Glomerular endothelial cell (primary cell): Measurements from ENCODE around the gene SCNM1. TPM values are rescaled to one million over a fixed set of nuclear protein-coding genes. Genes with fewer than 3 reads are reported as not detected.
"Not testable (repeated sequence)": the region's sequence is repeated elsewhere in the genome, so short reads cannot be mapped to it uniquely, and the experiment has no call there.

Experiments
- DNase-seq: peaks from one replicate; pipeline ENCODE4 v3.0.0-alpha.2; 2011; ENCODE audit warnings: low read depth, low spot score; ENCODE audit errors: extremely low read depth
- total RNA-seq: library from RNA; depleted of rRNA; stranded (reverse); fragments of >200 nt; gene quantifications from 2 replicates; pipeline ENCODE4 v1.2.3, GENCODE V29; 2015

SCNM1 gene
- total RNA-seq, 1 donor from 2014 or later: 42.6 TPM

DNA sequence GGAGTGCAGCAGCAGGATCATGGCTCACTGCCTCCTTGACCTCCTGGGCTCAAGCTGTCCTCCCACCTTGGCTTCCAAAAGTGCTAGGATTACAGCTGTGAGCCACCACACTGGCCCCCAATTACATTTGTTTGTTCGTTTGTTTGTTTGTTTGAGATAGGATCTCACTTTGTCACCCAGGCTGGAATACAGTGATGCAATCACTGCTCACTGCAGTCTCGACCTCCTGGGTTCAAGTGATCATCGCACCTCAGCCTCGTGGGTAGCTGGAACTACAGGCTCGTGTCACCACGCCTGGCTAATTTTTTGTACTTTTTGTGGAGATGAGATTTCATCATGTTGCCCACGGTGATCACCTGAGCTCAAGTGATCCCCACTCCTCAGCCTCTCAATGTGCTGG is 26.1 kb downstream of the SCNM1 start:
- no peak for DNase-seq

DNA sequence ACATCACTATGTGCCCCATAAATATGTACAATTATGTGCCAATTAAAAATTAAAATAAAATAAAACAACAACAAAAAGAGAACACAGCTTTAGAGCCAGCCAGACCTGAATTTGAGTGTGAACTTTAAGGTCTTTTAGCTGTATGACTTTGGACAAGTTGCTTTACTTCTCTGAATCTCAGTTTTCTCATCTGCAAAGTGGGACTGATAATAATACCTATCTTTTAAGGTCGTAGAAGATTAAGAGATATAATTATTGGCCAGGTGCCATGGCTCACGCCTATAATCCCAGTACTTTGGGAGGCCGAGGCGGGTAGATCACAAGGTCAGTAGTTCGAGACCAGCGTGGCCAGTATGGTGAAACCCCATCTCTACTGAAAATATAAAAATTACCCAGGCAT is 27.4 kb downstream of the SCNM1 start:
- DNase-seq: no peak

GRCh38 chr1:151193856-151194255 is 27.9 kb downstream of the SCNM1 start:
- DNase-seq: no peak

DNA sequence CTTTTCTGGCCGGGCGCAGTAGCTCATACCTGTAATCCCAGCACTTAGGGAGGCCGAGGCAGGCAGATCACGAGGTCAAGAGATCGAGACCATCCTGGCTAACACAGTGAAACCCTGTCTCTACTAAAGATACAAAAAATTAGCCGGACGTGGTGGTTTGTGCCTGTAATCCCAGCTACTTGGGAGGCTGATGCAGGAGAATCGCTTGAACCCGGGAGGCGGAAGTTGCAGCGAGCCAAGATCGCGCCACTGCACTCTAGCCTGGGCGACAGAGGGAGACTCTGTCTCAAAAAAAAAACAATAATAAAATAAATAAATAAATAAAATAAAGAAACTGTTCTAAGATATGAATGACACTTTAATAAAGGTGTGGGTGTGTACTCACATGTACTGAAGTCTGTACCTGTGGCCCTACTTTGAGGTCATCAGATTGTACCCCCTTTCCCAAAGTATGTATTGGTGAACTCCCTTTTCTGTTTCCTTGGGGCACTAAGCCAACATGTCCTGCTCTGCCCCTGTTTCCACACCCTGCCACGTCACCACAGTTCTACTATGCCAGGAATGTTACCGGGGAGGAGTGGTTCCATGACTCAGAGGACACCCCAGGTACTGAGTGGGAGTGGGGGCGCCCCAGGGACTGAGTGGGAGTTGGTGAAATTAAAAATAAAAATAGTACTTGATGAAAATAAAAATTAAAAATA is 29.1 kb downstream of the SCNM1 start:
- DNase-seq: not testable (repeated sequence)

DNA sequence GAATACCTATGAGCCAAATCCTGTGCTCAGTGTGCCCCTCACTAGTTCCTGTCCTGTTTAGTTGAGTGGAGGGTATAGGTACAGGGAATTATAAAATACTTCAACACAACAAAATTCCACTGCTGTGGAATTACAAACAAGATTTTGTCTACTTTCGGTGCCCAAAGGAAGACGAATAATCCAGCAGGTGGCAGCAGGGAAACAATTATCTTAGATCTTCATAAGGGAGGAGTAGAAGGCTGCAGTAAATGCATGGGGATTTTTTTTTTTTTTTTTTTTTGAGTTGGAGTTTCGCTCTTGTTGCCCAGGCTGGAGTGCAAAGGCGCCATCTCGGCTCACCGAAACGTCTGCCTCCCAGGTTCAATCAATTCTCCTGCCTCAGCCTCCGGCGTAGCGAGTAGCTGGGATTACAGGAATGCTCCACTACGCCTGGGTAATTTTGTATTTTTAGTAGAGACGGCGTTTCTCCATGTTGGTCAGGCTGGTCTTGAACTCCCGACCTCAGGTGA is 30.4 kb downstream of the SCNM1 start:
- peak; percentile 74 for DNase-seq

GRCh38 chr1:151197863-151198253 is 31.9 kb downstream of the SCNM1 start:
- no peak for DNase-seq

DNA sequence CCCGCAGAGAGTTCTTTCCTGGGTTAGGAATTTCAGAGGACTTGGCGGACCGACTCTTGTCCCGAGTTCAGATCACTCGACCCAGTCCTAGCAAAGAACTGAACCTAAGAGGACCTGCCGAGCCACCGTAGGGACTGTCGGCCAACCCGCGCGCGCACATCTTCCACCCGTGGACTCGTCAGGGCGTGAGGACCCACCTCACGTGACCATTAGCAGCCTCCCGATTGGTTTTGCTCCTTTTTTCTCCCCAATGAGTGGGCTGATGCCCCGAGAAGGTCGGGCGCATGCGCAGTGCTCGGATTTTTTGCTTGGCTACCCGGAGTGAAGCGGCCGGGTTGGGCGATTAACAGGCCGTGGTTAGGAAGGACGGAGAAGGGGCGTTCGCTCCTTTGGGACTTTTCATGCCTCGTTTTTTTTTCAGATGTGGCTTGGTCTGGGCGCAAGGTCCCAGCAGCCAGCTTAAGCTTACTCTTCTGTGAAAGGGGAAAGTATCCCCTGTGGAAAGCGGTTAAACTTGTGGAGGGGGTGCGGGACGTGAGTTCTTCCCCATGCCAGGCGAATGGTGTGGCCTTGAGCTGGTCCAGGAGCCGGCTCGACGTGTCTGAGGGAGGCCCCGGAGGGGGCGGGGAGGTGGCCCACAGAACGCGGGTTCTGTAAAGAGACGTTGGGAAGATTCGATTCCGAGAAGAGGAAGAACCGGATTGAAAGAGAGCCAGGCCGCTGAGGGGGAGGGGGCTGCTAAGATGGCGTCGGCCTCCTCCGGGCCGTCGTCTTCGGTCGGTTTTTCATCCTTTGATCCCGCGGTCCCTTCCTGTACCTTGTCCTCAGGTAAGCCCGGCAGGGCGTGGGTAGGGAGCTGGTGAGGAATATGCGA is 32.5 kb downstream of the SCNM1 start, which contains the start of gene PIP5K1A:
Gene PIP5K1A, plus strand, starts transcription at position 299 of the 874 bp plus-strand sequence. Its CDS starts 445 bp downstream, at position 744.
- peak; percentile 91 for DNase-seq

- DNase-seq: no peak
Observed at GRCh38 chr1:151199873-151200581, 34.1 kb downstream of the SCNM1 start.

DNA sequence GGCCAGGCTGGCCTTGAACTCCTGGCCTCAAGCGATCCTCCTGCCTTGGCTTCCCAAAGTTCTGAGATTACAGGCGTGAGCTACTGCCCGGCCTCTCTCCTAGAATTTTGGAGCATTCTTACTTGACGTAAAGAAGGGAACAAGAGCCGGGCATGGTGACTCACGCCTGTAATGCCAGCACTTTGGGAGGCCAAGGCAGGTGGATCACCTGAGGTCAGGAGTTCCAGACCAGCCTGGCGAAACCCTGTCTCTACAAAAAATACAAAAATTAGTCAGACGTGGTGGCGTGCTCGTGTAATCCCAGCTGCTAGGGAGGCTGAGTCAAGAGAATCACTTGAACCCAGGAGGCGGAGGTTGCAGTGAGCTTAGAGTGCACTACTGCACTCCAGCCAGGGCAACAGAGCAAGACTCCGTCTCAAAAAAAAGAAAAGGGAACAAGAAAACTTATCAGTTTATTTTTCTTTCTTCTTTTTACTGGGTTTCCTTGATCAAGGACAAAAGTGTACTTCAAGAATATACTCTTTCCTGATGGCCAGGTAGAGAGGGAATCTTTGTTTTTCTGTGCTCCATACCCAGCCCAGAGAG is 39.5 kb downstream of the SCNM1 start:
- DNase-seq: not testable (repeated sequence)

DNA sequence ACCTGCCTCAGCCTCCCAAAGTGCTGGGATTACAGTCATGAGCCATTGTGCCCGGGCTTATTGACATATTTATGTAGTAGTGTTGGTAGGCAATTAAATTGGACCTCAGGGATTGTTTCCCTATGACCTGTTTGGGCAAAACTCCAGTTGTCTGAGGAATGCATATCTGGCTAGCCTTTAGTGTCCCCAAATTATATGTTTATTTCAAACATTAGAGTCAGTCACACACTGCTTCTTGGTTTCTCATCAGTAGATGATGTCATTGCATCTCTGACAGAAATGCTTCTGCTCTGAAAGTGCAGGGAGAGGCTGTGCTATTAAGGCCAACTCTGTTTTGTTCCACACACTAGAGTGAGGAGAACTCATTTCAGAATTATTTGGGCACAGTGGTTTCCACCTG is 44.9 kb downstream of the SCNM1 start:
- no peak for DNase-seq

- DNase-seq: no peak
Observed at GRCh38 chr1:151211972-151212705, 46.2 kb downstream of the SCNM1 start.

DNA sequence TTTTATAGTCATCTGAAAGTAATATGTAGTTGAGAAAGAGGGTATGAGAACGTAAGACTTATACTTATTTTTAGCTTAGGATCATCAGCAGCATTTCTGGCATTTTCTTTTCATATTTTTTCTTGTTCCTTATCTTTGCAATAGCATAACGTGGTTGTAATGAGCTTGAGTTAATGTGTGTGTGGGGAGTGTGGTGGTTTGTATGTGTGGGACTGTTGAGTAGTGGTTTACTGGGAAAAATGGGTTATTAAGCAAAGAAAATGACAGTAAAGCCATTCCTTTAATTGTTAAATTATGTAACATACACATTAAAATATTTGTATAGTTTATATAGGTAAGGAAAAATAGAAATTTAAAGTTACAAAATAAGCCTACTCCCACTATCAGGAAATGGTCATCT is 47.6 kb downstream of the SCNM1 start:
- no peak for DNase-seq

Other genes starting within 250 kb of the SCNM1 start
- gene SETDB1, start 239.8 kb upstream of the SCNM1 start, total RNA-seq: 23.1 and 29.5 TPM in 2 replicates
- gene CERS2, start 191.3 kb upstream of the SCNM1 start, total RNA-seq: 109 and 139 TPM in 2 replicates
- gene ANXA9, start 183.9 kb upstream of the SCNM1 start, total RNA-seq: 0.19 TPM in 1 of 2 replicates, not detected in the other
- 12.5 and 17.9 TPM in 2 replicates for gene MINDY1, start 159.2 kb upstream of the SCNM1 start, total RNA-seq
- 4.5 and 6.1 TPM in 2 replicates for gene PRUNE1, start 157.7 kb upstream of the SCNM1 start, total RNA-seq
- gene BNIPL, start 129.6 kb upstream of the SCNM1 start, total RNA-seq: not detected in 2 replicates
- 2.4 and 2.9 TPM in 2 replicates for gene C1orf56, start 118.4 kb upstream of the SCNM1 start, total RNA-seq
- 69.4 and 73.9 TPM in 2 replicates for gene CDC42SE1, start 106.5 kb upstream of the SCNM1 start, total RNA-seq
- 25.1 and 27.6 TPM in 2 replicates for gene MLLT11, start 105.7 kb upstream of the SCNM1 start, total RNA-seq
- 3.4 and 7.4 TPM in 2 replicates for gene GABPB2, start 95.4 kb upstream of the SCNM1 start, total RNA-seq
- 20.2 and 28.1 TPM in 2 replicates for gene SEMA6C, start 19.5 kb upstream of the SCNM1 start, total RNA-seq
- gene TNFAIP8L2, start 9.5 kb upstream of the SCNM1 start, total RNA-seq: not detected in 2 replicates
- gene LYSMD1, start 242 bp upstream of the SCNM1 start, total RNA-seq: 4.7 and 5.9 TPM in 2 replicates
- not detected in 2 replicates for gene TMOD4, start 9.8 kb downstream of the SCNM1 start, total RNA-seq
- 38.1 and 58.2 TPM in 2 replicates for gene VPS72, start 24.1 kb downstream of the SCNM1 start, total RNA-seq
- gene PIP5K1A, start 32.4 kb downstream of the SCNM1 start, total RNA-seq: 36.4 and 45.3 TPM in 2 replicates
- 151 and 156 TPM in 2 replicates for gene PSMD4, start 88.6 kb downstream of the SCNM1 start, total RNA-seq
- 17.6 and 22.8 TPM in 2 replicates for gene ZNF687, start 116.2 kb downstream of the SCNM1 start, total RNA-seq
- 48.5 and 56.1 TPM in 2 replicates for gene PI4KB, start 161.3 kb downstream of the SCNM1 start, total RNA-seq
- gene RFX5, start 181.1 kb downstream of the SCNM1 start, total RNA-seq: 45.6 and 47.0 TPM in 2 replicates
- gene SELENBP1, start 206.6 kb downstream of the SCNM1 start, total RNA-seq: 0.93 and 1.2 TPM in 2 replicates
- gene PSMB4, start 233.4 kb downstream of the SCNM1 start, total RNA-seq: 289 and 321 TPM in 2 replicates